ENCODE data around the gene BRSK1. TPM values are rescaled to one million over a fixed set of nuclear protein-coding genes. Genes with fewer than 3 reads are reported as not detected.

Gene BRSK1
- total RNA-seq, 1 donor from 2014 or later, result 15.9 TPM

- H3K27ac Mint-ChIP-seq (ENCODE audit: unreplicated experiment), result no peak overlapping the region
- TF ChIP-seq CTCF (IDR thresholded peaks at IDR 0.05), result no peak
- H3K36me3 Mint-ChIP-seq (ENCODE audit: low read depth), result peaks cover 21% of the 10 kb centered on the region
- H3K4me1 Mint-ChIP-seq (ENCODE audit: low read depth), result peaks cover 9% of the 10 kb centered on the region
- H3K4me3 Mint-ChIP-seq (ENCODE audit: unreplicated experiment), result no peak overlapping the region
- no peak for DNase-seq (ENCODE audit: low spot score)
- no peaks in the 10 kb centered on the region for H3K9me3 Mint-ChIP-seq (ENCODE audit: low read depth)
- H3K27me3 Mint-ChIP-seq (ENCODE audit: low read depth), result no peaks in the 10 kb centered on the region
Observed at GRCh38 chr19:55304279-55304978, 20.6 kb downstream of the BRSK1 start.

- Mint-ChIP-seq H3K27ac (ENCODE audit: unreplicated experiment) (no peak overlapping the region), H3K27me3 (ENCODE audit: low read depth) (no peaks in the 10 kb centered on the region), H3K9me3 (ENCODE audit: low read depth) (no peaks in the 10 kb centered on the region), H3K4me1 (ENCODE audit: low read depth) (peaks cover 9% of the 10 kb centered on the region), H3K36me3 (ENCODE audit: low read depth) (peaks cover 20% of the 10 kb centered on the region), H3K4me3 (ENCODE audit: unreplicated experiment) (no peak overlapping the region)
- no peak for DNase-seq (ENCODE audit: low spot score)
- TF ChIP-seq CTCF (IDR thresholded peaks at IDR 0.05), result no peak
Observed at GRCh38 chr19:55304980-55305379, 21.2 kb downstream of the BRSK1 start.

GRCh38 chr19:55305491-55305890 is 21.7 kb downstream of the BRSK1 start:
- no peak for DNase-seq (ENCODE audit: low spot score)
- no peak for TF ChIP-seq CTCF (IDR thresholded peaks at IDR 0.05)
- Mint-ChIP-seq H3K36me3 (ENCODE audit: low read depth) (peaks cover 21% of the 10 kb centered on the region), H3K4me3 (ENCODE audit: unreplicated experiment) (no peak overlapping the region), H3K9me3 (ENCODE audit: low read depth) (no peaks in the 10 kb centered on the region), H3K27ac (ENCODE audit: unreplicated experiment) (no peak overlapping the region), H3K27me3 (ENCODE audit: low read depth) (no peaks in the 10 kb centered on the region), H3K4me1 (ENCODE audit: low read depth) (peaks cover 9% of the 10 kb centered on the region)

- Mint-ChIP-seq H3K4me3 (ENCODE audit: unreplicated experiment) (no peak overlapping the region), H3K36me3 (ENCODE audit: low read depth) (peaks cover 21% of the 10 kb centered on the region), H3K27ac (ENCODE audit: unreplicated experiment) (no peak overlapping the region), H3K4me1 (ENCODE audit: low read depth) (peaks cover 9% of the 10 kb centered on the region), H3K9me3 (ENCODE audit: low read depth) (no peaks in the 10 kb centered on the region), H3K27me3 (ENCODE audit: low read depth) (no peaks in the 10 kb centered on the region)
- TF ChIP-seq CTCF (IDR thresholded peaks at IDR 0.05), result no peak
- DNase-seq (ENCODE audit: low spot score), result no peak
Observed at GRCh38 chr19:55305983-55306562, 22.3 kb downstream of the BRSK1 start.

- no peak for TF ChIP-seq CTCF (IDR thresholded peaks at IDR 0.05)
- Mint-ChIP-seq H3K4me3 (ENCODE audit: unreplicated experiment) (no peak overlapping the region), H3K9me3 (ENCODE audit: low read depth) (no peaks in the 10 kb centered on the region), H3K27me3 (ENCODE audit: low read depth) (no peaks in the 10 kb centered on the region), H3K36me3 (ENCODE audit: low read depth) (peaks cover 21% of the 10 kb centered on the region), H3K4me1 (ENCODE audit: low read depth) (peaks cover 3% of the 10 kb centered on the region), H3K27ac (ENCODE audit: unreplicated experiment) (no peak overlapping the region)
- no peak for DNase-seq (ENCODE audit: low spot score)
Observed at GRCh38 chr19:55306712-55307111, 22.9 kb downstream of the BRSK1 start.

Measured in chondrocyte (in vitro differentiated cells).